ENCODE data around the gene SPOCK1. TPM values are rescaled to one million over a fixed set of nuclear protein-coding genes. Genes with fewer than 3 reads are reported as not detected.

The SPOCK1 gene
- total and polyA plus RNA-seq, 2 experiments from 2014 or later, result 5.6 to 10.1 TPM

DNA sequence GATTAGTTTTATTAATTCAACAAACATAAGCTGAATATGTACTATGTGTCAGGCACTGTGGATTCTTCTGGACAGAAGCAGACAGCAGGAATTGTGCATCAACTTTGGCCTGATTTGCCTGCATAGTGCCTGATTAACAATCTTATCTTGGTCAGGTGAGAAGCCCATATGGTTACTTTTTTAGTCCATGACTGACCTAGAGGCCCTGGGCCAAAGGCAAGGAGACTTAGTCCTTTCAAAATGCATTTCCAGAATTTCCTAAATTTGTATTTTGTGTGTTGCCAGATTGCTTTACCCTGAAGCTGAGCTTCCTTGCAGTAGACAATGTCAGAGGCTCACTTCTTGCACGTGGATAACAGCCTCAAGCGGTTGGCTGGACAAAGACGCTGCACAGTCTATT, 286.7 kb downstream of the SPOCK1 start:
- peaks cover 7% of the 10 kb centered on the region for H3K4me1 ChIP-seq (ENCODE audit: insufficient read depth)
- no peak overlapping the region for H3K27ac ChIP-seq
- H3K9me3 ChIP-seq (ENCODE audit: low read depth), result no peaks in the 10 kb centered on the region
- no peak overlapping the region for H3K4me3 ChIP-seq
- no peaks in the 10 kb centered on the region for H3K27me3 ChIP-seq
- H2AFZ ChIP-seq, result no peak overlapping the region
- TF ChIP-seq EZH2phosphoT487 (IDR thresholded peaks at IDR 0.05; ENCODE audit: low read depth, severe bottlenecking, unreplicated experiment) (no peak), EZH2 (IDR thresholded peaks at IDR 0.05; ENCODE audit: borderline replicate concordance) (no peak)
- TF ChIP-seq, protein P1, sequence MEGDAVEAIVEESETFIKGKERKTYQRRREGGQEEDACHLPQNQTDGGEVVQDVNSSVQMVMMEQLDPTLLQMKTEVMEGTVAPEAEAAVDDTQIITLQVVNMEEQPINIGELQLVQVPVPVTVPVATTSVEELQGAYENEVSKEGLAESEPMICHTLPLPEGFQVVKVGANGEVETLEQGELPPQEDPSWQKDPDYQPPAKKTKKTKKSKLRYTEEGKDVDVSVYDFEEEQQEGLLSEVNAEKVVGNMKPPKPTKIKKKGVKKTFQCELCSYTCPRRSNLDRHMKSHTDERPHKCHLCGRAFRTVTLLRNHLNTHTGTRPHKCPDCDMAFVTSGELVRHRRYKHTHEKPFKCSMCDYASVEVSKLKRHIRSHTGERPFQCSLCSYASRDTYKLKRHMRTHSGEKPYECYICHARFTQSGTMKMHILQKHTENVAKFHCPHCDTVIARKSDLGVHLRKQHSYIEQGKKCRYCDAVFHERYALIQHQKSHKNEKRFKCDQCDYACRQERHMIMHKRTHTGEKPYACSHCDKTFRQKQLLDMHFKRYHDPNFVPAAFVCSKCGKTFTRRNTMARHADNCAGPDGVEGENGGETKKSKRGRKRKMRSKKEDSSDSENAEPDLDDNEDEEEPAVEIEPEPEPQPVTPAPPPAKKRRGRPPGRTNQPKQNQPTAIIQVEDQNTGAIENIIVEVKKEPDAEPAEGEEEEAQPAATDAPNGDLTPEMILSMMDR (IDR thresholded peaks at IDR 0.05; ENCODE audit: poor library complexity), result no peak
- H3K36me3 ChIP-seq (replicated peaks; ENCODE audit: insufficient read depth, low read depth), result no peaks in the 10 kb centered on the region
- no peaks in the 10 kb centered on the region for H3K79me2 ChIP-seq
- WGBS (ENCODE audit: low lambda C conversion rate, missing lambda C conversion rate), result 76% methylated on average over 3 of the region's 3 CpGs
- H4K20me1 ChIP-seq (ENCODE audit: insufficient read depth, poor library complexity, severe bottlenecking), result no peaks in the 10 kb centered on the region
- H3K4me2 ChIP-seq, result no peak overlapping the region
- no peaks in the 10 kb centered on the region for H3K9me2 ChIP-seq (replicated peaks; ENCODE audit: insufficient read depth)
- DNase-seq (ENCODE audit: low spot score), result no peak

DNA sequence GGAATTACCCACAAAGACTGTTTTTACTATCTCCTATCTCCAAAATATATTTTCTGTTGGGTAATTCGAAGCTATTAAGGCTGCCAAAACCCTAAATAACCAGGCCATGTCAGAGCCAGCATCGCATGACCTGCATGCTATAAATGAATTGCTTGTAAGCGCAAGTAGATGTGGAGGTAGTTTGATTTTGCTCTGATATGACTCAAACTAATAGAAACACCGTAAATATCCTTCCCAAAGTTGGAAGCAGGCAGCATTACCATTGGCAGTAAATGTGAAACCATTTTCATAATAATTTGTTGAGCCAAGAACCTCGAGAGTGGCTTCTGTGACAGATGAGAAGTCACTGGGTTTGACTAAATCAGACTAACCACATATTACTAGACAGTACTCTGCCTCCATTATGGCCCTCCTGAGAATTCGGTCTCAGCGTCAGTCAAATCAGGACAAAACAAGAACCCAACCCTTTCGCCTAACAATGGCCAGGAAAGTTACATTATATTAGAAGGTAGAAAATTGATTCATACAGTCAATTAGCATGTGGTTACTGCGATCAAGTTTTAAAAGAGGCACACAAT, 289.8 kb downstream of the SPOCK1 start:
- Histone ChIP-seq H4K20me1 (ENCODE audit: insufficient read depth, poor library complexity, severe bottlenecking) (no peaks in the 10 kb centered on the region), H3K9me3 (ENCODE audit: low read depth) (no peaks in the 10 kb centered on the region), H3K79me2 (no peaks in the 10 kb centered on the region), H3K27me3 (no peaks in the 10 kb centered on the region), H3K4me1 (ENCODE audit: insufficient read depth) (peaks cover 8% of the 10 kb centered on the region), H2AFZ (no peak overlapping the region), H3K9me2 (replicated peaks; ENCODE audit: insufficient read depth) (no peaks in the 10 kb centered on the region), H3K4me2 (no peak overlapping the region), H3K27ac (no peak overlapping the region), H3K4me3 (no peak overlapping the region), H3K36me3 (replicated peaks; ENCODE audit: insufficient read depth, low read depth) (no peaks in the 10 kb centered on the region)
- TF ChIP-seq, protein P1 (IDR thresholded peaks at IDR 0.05; ENCODE audit: poor library complexity), result no peak
- TF ChIP-seq EZH2phosphoT487 (IDR thresholded peaks at IDR 0.05; ENCODE audit: low read depth, severe bottlenecking, unreplicated experiment) (no peak), EZH2 (IDR thresholded peaks at IDR 0.05; ENCODE audit: borderline replicate concordance) (no peak)
- DNase-seq (ENCODE audit: low spot score), result no peak
- 77% methylated on average over 9 of the region's 9 CpGs for WGBS (ENCODE audit: low lambda C conversion rate, missing lambda C conversion rate)

DNA sequence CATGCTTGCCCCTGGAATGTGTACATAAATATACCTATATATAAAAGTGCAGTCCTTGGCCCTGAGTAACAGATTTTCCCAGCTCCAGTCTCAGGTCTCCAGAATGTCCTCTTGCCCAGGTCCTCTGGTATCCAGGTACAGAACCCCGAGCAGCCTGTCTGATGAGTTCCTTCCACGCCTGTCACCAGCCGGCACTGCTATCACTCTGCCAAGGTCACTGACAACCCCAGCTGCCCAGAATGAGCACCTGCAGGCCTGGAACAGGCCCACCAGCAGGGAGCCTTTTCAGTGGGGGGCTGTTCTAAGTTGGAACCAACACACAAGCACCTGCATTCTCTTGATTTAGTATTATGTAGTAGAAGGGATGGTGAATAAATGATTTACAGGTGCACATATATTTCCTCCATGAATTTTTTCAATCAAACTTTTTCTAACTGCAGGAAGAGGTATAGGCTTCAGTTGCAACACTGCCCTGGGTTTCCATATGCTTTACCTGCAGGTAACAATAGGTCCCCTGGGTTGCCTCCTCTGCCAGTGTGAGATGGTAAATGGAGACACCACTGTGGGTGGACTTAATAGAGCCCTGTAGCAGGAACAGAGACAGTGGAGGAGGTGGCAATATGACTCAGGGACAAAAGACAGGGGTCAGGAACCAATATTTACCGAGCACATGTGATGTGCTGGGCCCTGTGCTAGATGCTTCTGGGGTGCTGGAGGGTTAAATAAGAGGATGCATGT, 291.9 kb downstream of the SPOCK1 start:
- no peaks in the 10 kb centered on the region for H3K27me3 ChIP-seq
- H4K20me1 ChIP-seq (ENCODE audit: insufficient read depth, poor library complexity, severe bottlenecking), result no peaks in the 10 kb centered on the region
- H3K9me2 ChIP-seq (replicated peaks; ENCODE audit: insufficient read depth), result no peaks in the 10 kb centered on the region
- 72% methylated on average over 4 of the region's 4 CpGs for WGBS (ENCODE audit: low lambda C conversion rate, missing lambda C conversion rate)
- peaks cover 13% of the 10 kb centered on the region for H3K4me1 ChIP-seq (ENCODE audit: insufficient read depth)
- H3K27ac ChIP-seq, result no peak overlapping the region
- H3K36me3 ChIP-seq (replicated peaks; ENCODE audit: insufficient read depth, low read depth), result no peaks in the 10 kb centered on the region
- H3K79me2 ChIP-seq, result no peaks in the 10 kb centered on the region
- no peak overlapping the region for H3K4me3 ChIP-seq
- no peak for DNase-seq (ENCODE audit: low spot score)
- TF ChIP-seq, protein P1 (IDR thresholded peaks at IDR 0.05; ENCODE audit: poor library complexity), result no peak
- TF ChIP-seq EZH2 (IDR thresholded peaks at IDR 0.05; ENCODE audit: borderline replicate concordance), result no peak
- TF ChIP-seq EZH2phosphoT487 (IDR thresholded peaks at IDR 0.05; ENCODE audit: low read depth, severe bottlenecking, unreplicated experiment), result no peak
- no peak overlapping the region for H3K4me2 ChIP-seq
- no peak overlapping the region for H2AFZ ChIP-seq
- H3K9me3 ChIP-seq (ENCODE audit: low read depth), result no peaks in the 10 kb centered on the region

All from hepatocyte (in vitro differentiated cells).